HG03565 (cell line): ENCODE measurements around the gene USH2A.
A peak's percentile ranks its signal among the peaks of the same experiment; 100 is the strongest.

Experiments
- ATAC-seq: cut with Tn5 transposase; IDR thresholded peaks from one replicate; pipeline ENCODE4 v1.9.1; 2021; ENCODE audit warnings: mild to moderate bottlenecking, moderate library complexity; ENCODE audit not compliant: unreplicated experiment

USH2A gene

GRCh38 chr1:215731699-215732098 is 691.5 kb downstream of the USH2A start:
- ATAC-seq: no peak

DNA sequence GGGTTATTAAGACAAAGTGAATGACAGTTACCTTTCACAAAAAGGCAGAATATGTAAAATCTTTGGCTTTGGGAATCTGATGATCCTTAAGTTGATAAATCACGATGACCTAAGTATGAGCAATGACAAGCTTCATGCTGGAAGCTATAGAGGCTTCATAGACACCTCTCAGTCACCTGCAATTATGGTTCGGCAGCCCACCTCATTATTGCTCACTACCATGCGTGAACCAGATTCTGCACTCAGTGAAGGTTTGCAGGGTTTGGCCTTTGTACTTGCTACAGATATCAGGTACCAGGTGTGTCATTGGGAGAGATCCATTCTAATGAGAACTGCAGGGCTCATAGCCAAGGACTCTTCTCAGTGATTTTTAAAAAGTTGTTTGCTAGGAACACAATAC is 692.6 kb downstream of the USH2A start:
- ATAC-seq: no peak

DNA sequence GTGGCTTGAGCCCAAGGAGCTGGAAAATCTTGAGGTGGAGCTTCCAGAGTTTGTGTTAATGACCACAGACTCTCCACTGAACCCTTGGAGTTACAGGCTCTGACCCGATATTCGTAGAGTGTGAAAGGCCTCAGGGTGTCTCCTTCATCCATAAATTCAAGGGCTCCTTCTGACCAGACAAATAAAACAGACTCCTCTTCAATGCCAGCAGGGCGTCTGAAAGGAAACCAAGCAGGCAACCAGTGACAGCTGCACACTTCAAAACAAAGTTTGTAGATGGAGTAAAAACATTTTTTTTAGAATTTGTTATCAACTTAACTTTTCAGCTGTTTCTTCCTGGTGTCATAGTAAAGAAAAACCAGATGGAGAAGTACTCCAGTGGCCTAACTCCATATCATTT is 695.1 kb downstream of the USH2A start:
- ATAC-seq: no peak

GRCh38 chr1:215720126-215720525 is 703.1 kb downstream of the USH2A start:
- no peak for ATAC-seq

- no peak for ATAC-seq
Observed at GRCh38 chr1:215719552-215719951, 703.7 kb downstream of the USH2A start.

- ATAC-seq: no peak
Observed at GRCh38 chr1:215718575-215719287, 704.5 kb downstream of the USH2A start.

GRCh38 chr1:215717677-215718426 is 705.4 kb downstream of the USH2A start:
- no peak for ATAC-seq

DNA sequence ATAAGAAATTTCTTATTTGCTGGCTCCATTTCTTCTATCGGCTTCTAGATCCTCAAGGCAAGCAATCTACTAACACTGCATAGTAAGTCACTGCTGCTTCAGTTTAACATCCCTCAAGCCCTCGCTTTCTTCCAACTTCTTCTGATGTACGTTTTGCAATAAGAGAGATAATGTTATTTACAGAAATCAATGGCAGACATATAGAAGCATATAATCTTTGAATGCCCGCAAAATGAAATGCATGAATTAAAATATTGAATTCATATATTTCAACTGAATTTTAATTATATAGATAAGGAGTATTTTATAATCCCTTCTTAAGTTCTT is 712.4 kb downstream of the USH2A start:
- ATAC-seq: no peak

GRCh38 chr1:215710036-215710898 is 713.0 kb downstream of the USH2A start:
- peak; percentile 86 for ATAC-seq

GRCh38 chr1:215704089-215704860 is 719.0 kb downstream of the USH2A start:
- peak; percentile 63 for ATAC-seq

DNA sequence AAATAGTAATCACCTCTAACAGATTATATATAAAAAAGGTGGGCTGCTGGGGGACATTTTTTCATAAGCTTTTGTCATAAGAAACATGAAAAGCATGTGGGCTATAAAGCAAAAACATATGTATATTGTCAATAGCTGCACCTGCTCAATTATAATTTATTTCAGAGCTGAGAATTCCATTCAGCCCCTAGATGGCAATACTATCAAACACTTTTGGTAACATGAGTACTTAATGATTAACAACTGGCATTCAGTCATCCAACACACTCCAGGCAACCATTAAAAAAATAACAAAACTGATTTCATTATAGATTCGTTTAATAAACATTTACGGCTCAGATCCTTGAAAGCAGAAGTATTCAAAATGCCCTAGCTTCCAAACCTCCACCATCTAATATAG is 741.0 kb downstream of the USH2A start:
- ATAC-seq: no peak

GRCh38 chr1:215681041-215681440 is 742.2 kb downstream of the USH2A start:
- ATAC-seq: no peak

GRCh38 chr1:215679231-215679630 is 744.0 kb downstream of the USH2A start:
- no peak for ATAC-seq

GRCh38 chr1:215677112-215677511 is 746.1 kb downstream of the USH2A start:
- ATAC-seq: no peak

DNA sequence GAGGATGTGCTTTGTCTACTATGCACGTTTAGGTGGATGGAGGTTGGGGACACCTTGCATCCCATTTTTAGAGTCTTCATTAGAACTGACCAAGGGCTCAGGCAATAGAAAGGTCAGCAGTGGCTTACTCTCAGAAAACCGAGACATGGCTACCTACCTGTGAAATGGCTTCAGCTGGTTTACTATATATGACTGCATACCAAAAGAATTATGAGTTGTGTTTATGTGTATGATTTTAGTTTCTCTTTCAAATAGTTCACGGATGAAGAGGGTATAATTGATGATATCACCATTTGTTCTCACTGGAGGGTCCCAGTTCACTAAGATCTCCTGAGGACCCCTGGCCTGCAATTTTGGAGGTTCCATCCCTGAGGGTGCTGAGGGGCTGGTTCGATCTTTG is 749.3 kb downstream of the USH2A start:
- ATAC-seq: no peak

GRCh38 chr1:215672482-215672881 is 750.8 kb downstream of the USH2A start:
- no peak for ATAC-seq

GRCh38 chr1:215669806-215670491 is 753.3 kb downstream of the USH2A start:
- ATAC-seq: no peak

- ATAC-seq: no peak
Observed at GRCh38 chr1:215667761-215668160, 755.5 kb downstream of the USH2A start.

DNA sequence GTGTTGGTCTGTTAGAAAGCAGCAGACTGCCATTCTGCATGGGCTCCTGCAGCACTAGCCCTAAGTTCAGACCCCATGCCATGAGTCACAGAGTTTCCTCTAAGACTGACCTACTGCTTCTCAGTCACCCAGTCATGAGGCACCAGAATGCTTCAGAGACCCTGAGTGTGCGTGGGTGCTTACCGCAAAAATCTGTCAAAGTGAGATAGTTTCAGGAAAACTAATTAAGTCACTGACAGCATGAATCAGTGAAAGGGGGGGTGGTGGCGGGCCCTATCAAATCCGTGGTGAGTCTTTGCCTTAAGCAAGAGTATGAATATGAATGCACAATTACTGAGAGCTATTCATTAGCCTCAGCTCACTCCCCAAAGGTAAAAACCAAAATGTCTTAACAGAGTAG is 758.0 kb downstream of the USH2A start:
- ATAC-seq: peak; percentile 36

DNA sequence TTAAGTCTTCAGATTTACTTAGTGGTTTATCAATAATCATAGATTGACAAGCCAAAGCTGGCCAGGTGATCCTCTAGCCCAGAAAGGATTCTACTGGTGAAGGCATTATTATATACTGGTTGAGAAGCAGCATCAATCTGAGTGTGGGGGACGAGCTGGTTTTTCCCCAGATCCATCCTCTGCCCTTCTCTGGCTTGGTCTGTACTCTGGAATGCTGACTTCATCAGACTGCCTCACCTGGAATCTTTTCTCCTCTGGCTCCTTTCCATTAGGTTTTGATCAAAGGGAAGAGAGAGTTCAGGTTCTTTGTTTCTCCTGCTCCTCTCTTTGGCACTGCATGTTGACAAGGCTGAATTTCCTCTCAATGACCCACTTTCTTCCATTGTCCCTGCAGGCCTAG is 762.2 kb downstream of the USH2A start:
- ATAC-seq: no peak
